Measurements from ENCODE around the gene ICA1. TPM values are rescaled to one million over a fixed set of nuclear protein-coding genes. Genes with fewer than 3 reads are reported as not detected.
"Not testable (repeated sequence)": the region's sequence is repeated elsewhere in the genome, so short reads cannot be mapped to it uniquely, and the experiment has no call there.

ICA1 gene
- 10 to 100 TPM; 15.5 to 33.3 TPM for total RNA-seq
- polyA plus RNA-seq (ENCODE audit: insufficient read length in 2 of 2), result 10 to 100 TPM; 27.7 to 41.2 TPM
- long read RNA-seq, donor 1, partial matches to known transcripts, result 0 of 16 reads
- long read RNA-seq, donor 1, other reads (novel, unspliced or antisense), result 13 of 16 reads
- long read RNA-seq, donor 2, result 0 reads
- long read RNA-seq, donor 3, partial matches to known transcripts, result 0 of 1 reads
- long read RNA-seq, donor 3, other reads (novel, unspliced or antisense), result 0 of 1 reads
- long read RNA-seq, donor 4, partial matches to known transcripts, result 6 of 10 reads
- long read RNA-seq, donor 4, other reads (novel, unspliced or antisense), result 0 of 10 reads

GRCh38 chr7:8261711-8262695, at the start of gene ICA1:
ICA1 (minus strand) TSS chr7:8262167; CDS start chr7:8235926, 26,241 bp downstream.
- H3K4me1 ChIP-seq (ENCODE audit: control insufficient read depth, insufficient read depth, low read length), result peaks cover 4% of the 10 kb centered on the region
- peak within 1 kb of the TSS; percentile 54 for H3K27ac ChIP-seq (ENCODE audit: low read depth, low read length)
- H3K9me3 ChIP-seq (ENCODE audit: control insufficient read depth, insufficient read depth, low read length), result no peaks in the 10 kb centered on the region
- H3K4me3 ChIP-seq (ENCODE audit: low read depth, low read length), result peak within 1 kb of the TSS; percentile 53
- under 1% methylated on average over 95 of the region's 109 CpGs for WGBS (ENCODE audit: insufficient coverage)
- no peaks in the 10 kb centered on the region for H3K36me3 ChIP-seq (ENCODE audit: control insufficient read depth, insufficient read depth, low read length)
- no peaks in the 10 kb centered on the region for H3K27me3 ChIP-seq (ENCODE audit: control insufficient read depth, insufficient read depth, low read length)
- peak in 4 of 6 donors; percentile 45 to 86 (median 66) for DNase-seq (ENCODE audit: low read depth in 4 of 6, low spot score in 6 of 6)

- H3K27ac ChIP-seq (ENCODE audit: low read depth, low read length), result no peak overlapping the region
- WGBS (ENCODE audit: insufficient coverage), result no CpG with 5 or more reads among the region's 1 CpG
Observed at GRCh38 chr7:8310876-8311275, 48.9 kb upstream of the ICA1 start.

GRCh38 chr7:8305625-8306388, 43.8 kb upstream of the ICA1 start:
- no peak overlapping the region for H3K27ac ChIP-seq (ENCODE audit: low read depth, low read length)
- H3K9me3 ChIP-seq (ENCODE audit: control insufficient read depth, insufficient read depth, low read length), result no peaks in the 10 kb centered on the region
- H3K4me1 ChIP-seq (ENCODE audit: control insufficient read depth, insufficient read depth, low read length), result no peaks in the 10 kb centered on the region
- no peaks in the 10 kb centered on the region for H3K36me3 ChIP-seq (ENCODE audit: control insufficient read depth, insufficient read depth, low read length)
- 59% methylated on average over 4 of the region's 10 CpGs for WGBS (ENCODE audit: insufficient coverage)
- no peaks in the 10 kb centered on the region for H3K27me3 ChIP-seq (ENCODE audit: control insufficient read depth, insufficient read depth, low read length)
- no peak for DNase-seq (ENCODE audit: low read depth in 4 of 6, low spot score in 6 of 6)
- H3K4me3 ChIP-seq (ENCODE audit: low read depth, low read length), result no peak overlapping the region

More at GRCh38 chr7:8310876-8311275, 48.9 kb upstream of the ICA1 start:
- no peak overlapping the region for H3K4me3 ChIP-seq (ENCODE audit: low read depth, low read length)
- H3K36me3 ChIP-seq (ENCODE audit: control insufficient read depth, insufficient read depth, low read length), result no peaks in the 10 kb centered on the region
- no peaks in the 10 kb centered on the region for H3K4me1 ChIP-seq (ENCODE audit: control insufficient read depth, insufficient read depth, low read length)
- DNase-seq (ENCODE audit: low read depth in 4 of 6, low spot score in 6 of 6), result no peak
- H3K27me3 ChIP-seq (ENCODE audit: control insufficient read depth, insufficient read depth, low read length), result no peaks in the 10 kb centered on the region
- H3K9me3 ChIP-seq (ENCODE audit: control insufficient read depth, insufficient read depth, low read length), result peaks cover 4% of the 10 kb centered on the region

GRCh38 chr7:8305104-8305503, 43.1 kb upstream of the ICA1 start:
- no peak overlapping the region for H3K27ac ChIP-seq (ENCODE audit: low read depth, low read length)
- no peaks in the 10 kb centered on the region for H3K4me1 ChIP-seq (ENCODE audit: control insufficient read depth, insufficient read depth, low read length)
- WGBS (ENCODE audit: insufficient coverage), result no CpG with 5 or more reads among the region's 2 CpGs
- no peaks in the 10 kb centered on the region for H3K36me3 ChIP-seq (ENCODE audit: control insufficient read depth, insufficient read depth, low read length)
- no peak overlapping the region for H3K4me3 ChIP-seq (ENCODE audit: low read depth, low read length)
- no peaks in the 10 kb centered on the region for H3K27me3 ChIP-seq (ENCODE audit: control insufficient read depth, insufficient read depth, low read length)
- no peaks in the 10 kb centered on the region for H3K9me3 ChIP-seq (ENCODE audit: control insufficient read depth, insufficient read depth, low read length)
- no peak for DNase-seq (ENCODE audit: low read depth in 4 of 6, low spot score in 6 of 6)

GRCh38 chr7:8303904-8304528, 42.0 kb upstream of the ICA1 start:
- DNase-seq (ENCODE audit: low read depth in 4 of 6, low spot score in 6 of 6), result no peak
- WGBS (ENCODE audit: insufficient coverage), result no CpG with 5 or more reads among the region's 16 CpGs
- Histone ChIP-seq H3K27me3 (ENCODE audit: control insufficient read depth, insufficient read depth, low read length) (no peaks in the 10 kb centered on the region), H3K27ac (ENCODE audit: low read depth, low read length) (no peak overlapping the region), H3K9me3 (ENCODE audit: control insufficient read depth, insufficient read depth, low read length) (no peaks in the 10 kb centered on the region), H3K4me1 (ENCODE audit: control insufficient read depth, insufficient read depth, low read length) (no peaks in the 10 kb centered on the region), H3K36me3 (ENCODE audit: control insufficient read depth, insufficient read depth, low read length) (no peaks in the 10 kb centered on the region), H3K4me3 (ENCODE audit: low read depth, low read length) (no peak overlapping the region)

- not testable (repeated sequence) for DNase-seq (ENCODE audit: low read depth in 4 of 6, low spot score in 6 of 6); H3K9me3 ChIP-seq (ENCODE audit: control insufficient read depth, insufficient read depth, low read length); H3K36me3 ChIP-seq (ENCODE audit: control insufficient read depth, insufficient read depth, low read length); H3K4me1 ChIP-seq (ENCODE audit: control insufficient read depth, insufficient read depth, low read length); H3K27me3 ChIP-seq (ENCODE audit: control insufficient read depth, insufficient read depth, low read length); H3K4me3 ChIP-seq (ENCODE audit: low read depth, low read length); H3K27ac ChIP-seq (ENCODE audit: low read depth, low read length)
- 100% methylated on average over 1 of the region's 7 CpGs for WGBS (ENCODE audit: insufficient coverage)
Observed at GRCh38 chr7:8297023-8297422, 35.1 kb upstream of the ICA1 start.

GRCh38 chr7:8296362-8296659, 34.3 kb upstream of the ICA1 start:
- no peaks in the 10 kb centered on the region for H3K4me1 ChIP-seq (ENCODE audit: control insufficient read depth, insufficient read depth, low read length)
- no peak for DNase-seq (ENCODE audit: low read depth in 4 of 6, low spot score in 6 of 6)
- H3K27ac ChIP-seq (ENCODE audit: low read depth, low read length), result no peak overlapping the region
- H3K9me3 ChIP-seq (ENCODE audit: control insufficient read depth, insufficient read depth, low read length), result no peaks in the 10 kb centered on the region
- no peaks in the 10 kb centered on the region for H3K27me3 ChIP-seq (ENCODE audit: control insufficient read depth, insufficient read depth, low read length)
- no peaks in the 10 kb centered on the region for H3K36me3 ChIP-seq (ENCODE audit: control insufficient read depth, insufficient read depth, low read length)
- no CpG with 5 or more reads among the region's 1 CpG for WGBS (ENCODE audit: insufficient coverage)
- no peak overlapping the region for H3K4me3 ChIP-seq (ENCODE audit: low read depth, low read length)

GRCh38 chr7:8295638-8296361, 33.8 kb upstream of the ICA1 start:
- H3K27me3 ChIP-seq (ENCODE audit: control insufficient read depth, insufficient read depth, low read length), result no peaks in the 10 kb centered on the region
- H3K9me3 ChIP-seq (ENCODE audit: control insufficient read depth, insufficient read depth, low read length), result no peaks in the 10 kb centered on the region
- no peaks in the 10 kb centered on the region for H3K4me1 ChIP-seq (ENCODE audit: control insufficient read depth, insufficient read depth, low read length)
- no peaks in the 10 kb centered on the region for H3K36me3 ChIP-seq (ENCODE audit: control insufficient read depth, insufficient read depth, low read length)
- H3K4me3 ChIP-seq (ENCODE audit: low read depth, low read length), result no peak overlapping the region
- H3K27ac ChIP-seq (ENCODE audit: low read depth, low read length), result no peak overlapping the region
- DNase-seq (ENCODE audit: low read depth in 4 of 6, low spot score in 6 of 6), result peak; percentile 53 to 97 (median 84)
- WGBS (ENCODE audit: insufficient coverage), result 27% methylated on average over 3 of the region's 6 CpGs

All from spinal cord (tissue), 10 donors.